ENCODE data around the gene SH3BGRL2. TPM values are rescaled to one million over a fixed set of nuclear protein-coding genes. Genes with fewer than 3 reads are reported as not detected.

SH3BGRL2 gene
- total RNA-seq, 1 donor from 2014 or later: 0.13 TPM

Other genes starting within 250 kb of the SH3BGRL2 start
- 0.08 and 0.17 TPM in 2 replicates for gene LCA5, start 93.9 kb upstream of the SH3BGRL2 start, total RNA-seq

Data from activated T-helper 1 cell treated with anti-CD3 and anti-CD28 coated beads, Interleukin-12 subunit alpha, Interleukin-12 subunit beta, Interleukin-2, Interleukin-4 antibody, amounts not matched to agents 30 ng/mL and 10 ng/mL and 1 ng/mL, durations not matched to agents 14 hours and 24 hours and 36 hours (primary cell).